GM12878 (cell line): ENCODE measurements around the gene CTIF.

Experiments
- KDM1A ChIP-seq: fragments of 200-600 bp; sonication (generic); IDR thresholded peaks from 2 replicates; pipeline ENCODE4 v1.6.1; 2016; ENCODE audit warnings: borderline replicate concordance
- KLF5 ChIP-seq: fragments of 450-650 bp; IDR thresholded peaks from 2 replicates; pipeline ENCODE4 v1.6.1; 2014; ENCODE audit warnings: mild to moderate bottlenecking; ENCODE audit not compliant: partially characterized antibody
- MEF2A ChIP-seq: IDR thresholded peaks from 2 replicates; pipeline ENCODE4 v1.6.1; 2011; ENCODE audit warnings: low read depth, mild to moderate bottlenecking, low read length, moderate library complexity; ENCODE audit not compliant: insufficient read depth
- MYC ChIP-seq: IDR thresholded peaks from 2 replicates; pipeline ENCODE4 v1.6.1; 2011; ENCODE audit warnings: mild to moderate bottlenecking, low read length, moderate library complexity, inconsistent platforms; ENCODE audit not compliant: insufficient read depth, insufficient replicate concordance, insufficient read length, severe bottlenecking
- NR2C2 ChIP-seq: IDR thresholded peaks from 2 replicates; pipeline ENCODE4 v1.6.1; 2011; ENCODE audit warnings: borderline replicate concordance, low read depth; ENCODE audit not compliant: control insufficient read depth, insufficient read length
- POLR2AphosphoS5 ChIP-seq: IDR thresholded peaks from 2 replicates; pipeline ENCODE4 v1.6.1; 2011; ENCODE audit warnings: mild to moderate bottlenecking, low read length, inconsistent platforms
- SIN3A ChIP-seq: IDR thresholded peaks from 2 replicates; pipeline ENCODE4 v1.6.1; 2012; ENCODE audit warnings: low read depth, low read length, improper control_type of control experiment
- SMAD1 ChIP-seq: fragments of 450-650 bp; IDR thresholded peaks from 2 replicates; pipeline ENCODE4 v1.6.1; 2018; ENCODE audit warnings: mild to moderate bottlenecking, low read depth; ENCODE audit not compliant: partially characterized antibody
- YY1 ChIP-seq: IDR thresholded peaks from 2 replicates; pipeline ENCODE4 v1.6.1; 2011; ENCODE audit warnings: low read depth, mild to moderate bottlenecking, low read length
- TF ChIP-seq, protein P1 (sequence below), 3 experiments: IDR thresholded peaks in 2 of 3; conservative IDR thresholded peaks in 1 of 3; 2 replicates each; pipeline ENCODE4 v1.5.1; 2011; ENCODE audit warnings: low read depth in 3 of 3, low read length in 3 of 3, mild to moderate bottlenecking in 3 of 3, control low read depth in 2 of 3, moderate library complexity in 2 of 3, inconsistent platforms in 1 of 3, mixed read lengths in 1 of 3; ENCODE audit not compliant: control insufficient read depth in 2 of 3, insufficient read depth in 1 of 3; ENCODE audit errors: extremely low read depth in 1 of 3

DNA sequence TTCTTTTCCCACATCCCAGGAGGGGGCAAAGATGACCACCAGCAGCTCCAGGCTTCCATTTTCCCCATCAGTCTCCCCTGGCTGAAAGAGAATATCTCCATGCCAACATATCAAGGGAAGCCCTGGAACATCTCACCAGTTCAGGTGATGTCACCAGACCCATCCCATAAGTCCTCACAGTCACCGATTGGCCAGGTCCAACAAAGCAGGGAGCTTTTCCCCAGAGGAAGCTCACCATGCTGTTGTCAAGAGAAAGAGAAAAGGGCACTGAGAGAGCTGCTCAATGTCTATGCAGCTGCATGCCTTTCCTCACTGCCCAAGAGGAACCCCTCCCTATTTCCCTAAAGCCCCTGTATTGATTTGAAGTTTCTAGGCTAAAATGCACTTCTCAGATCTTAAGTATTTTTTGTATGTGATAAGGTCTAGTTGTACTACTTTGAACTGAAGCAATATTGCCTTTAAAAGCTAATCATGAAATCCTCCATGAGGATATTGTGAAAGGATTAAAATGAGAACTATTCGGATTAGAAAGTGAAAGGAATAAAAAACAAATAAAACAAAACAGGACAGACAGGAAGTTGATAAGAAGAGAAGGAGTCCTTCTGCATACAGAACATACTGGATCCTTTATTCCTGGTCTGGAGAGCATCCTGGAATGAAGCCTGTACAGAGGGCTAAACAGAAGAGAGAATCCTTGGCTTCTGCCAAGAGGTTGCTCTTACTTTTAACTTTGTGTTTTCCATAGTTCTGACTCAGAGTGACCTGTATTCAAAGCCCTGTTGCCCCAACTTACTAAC is 45.2 kb upstream of the CTIF start:
- TF ChIP-seq, protein P1, sequence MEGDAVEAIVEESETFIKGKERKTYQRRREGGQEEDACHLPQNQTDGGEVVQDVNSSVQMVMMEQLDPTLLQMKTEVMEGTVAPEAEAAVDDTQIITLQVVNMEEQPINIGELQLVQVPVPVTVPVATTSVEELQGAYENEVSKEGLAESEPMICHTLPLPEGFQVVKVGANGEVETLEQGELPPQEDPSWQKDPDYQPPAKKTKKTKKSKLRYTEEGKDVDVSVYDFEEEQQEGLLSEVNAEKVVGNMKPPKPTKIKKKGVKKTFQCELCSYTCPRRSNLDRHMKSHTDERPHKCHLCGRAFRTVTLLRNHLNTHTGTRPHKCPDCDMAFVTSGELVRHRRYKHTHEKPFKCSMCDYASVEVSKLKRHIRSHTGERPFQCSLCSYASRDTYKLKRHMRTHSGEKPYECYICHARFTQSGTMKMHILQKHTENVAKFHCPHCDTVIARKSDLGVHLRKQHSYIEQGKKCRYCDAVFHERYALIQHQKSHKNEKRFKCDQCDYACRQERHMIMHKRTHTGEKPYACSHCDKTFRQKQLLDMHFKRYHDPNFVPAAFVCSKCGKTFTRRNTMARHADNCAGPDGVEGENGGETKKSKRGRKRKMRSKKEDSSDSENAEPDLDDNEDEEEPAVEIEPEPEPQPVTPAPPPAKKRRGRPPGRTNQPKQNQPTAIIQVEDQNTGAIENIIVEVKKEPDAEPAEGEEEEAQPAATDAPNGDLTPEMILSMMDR (IDR thresholded peaks at IDR 0.05 in 2 of 3, conservative IDR thresholded peaks at IDR 0.05 in 1 of 3; ENCODE audit: control insufficient read depth in 2 of 3, extremely low read depth in 1 of 3, insufficient read depth in 1 of 3, low read depth in 3 of 3, low read length in 3 of 3): no peak
- TF ChIP-seq NR2C2 (no peak), MYC (no peak), YY1 (no peak), SMAD1 (no peak), POLR2AphosphoS5 (no peak), KLF5 (no peak), SIN3A (no peak), KDM1A (no peak), MEF2A (no peak)
